Stimulated activated CD4-positive, alpha-beta T cell treated with anti-CD3 and anti-CD28 coated beads, Interleukin-12 subunit alpha, Interleukin-12 subunit beta, amount 100 ng/mL, for 4 hours (primary cell): ENCODE measurements around the gene PIGR.
A peak's percentile ranks its signal among the peaks of the same experiment; 100 is the strongest.

ENCODE experiments used
- DNase-seq: peaks from one replicate; pipeline ENCODE4 v3.0.0-alpha.2; 2020

PIGR gene

DNA sequence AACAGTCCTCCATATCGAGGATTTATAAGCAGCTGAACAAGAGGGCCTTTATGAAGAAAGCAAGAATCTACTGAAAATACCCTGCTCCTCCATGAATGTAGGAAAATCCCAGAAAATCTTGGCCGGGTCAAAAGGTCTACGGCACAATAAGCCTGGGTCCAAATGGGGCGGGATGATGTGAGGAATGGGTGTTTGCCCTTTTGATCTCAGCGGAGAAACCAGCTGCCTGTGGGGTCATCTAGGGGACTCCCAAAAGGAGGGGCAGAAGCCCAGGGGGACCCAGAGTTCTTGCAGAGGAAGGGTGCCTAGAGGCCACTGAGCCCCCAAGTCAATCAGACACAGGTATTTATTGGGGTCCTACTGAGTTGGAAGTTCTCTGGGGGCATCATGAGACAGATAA, 11.4 kb upstream of the PIGR start:
- DNase-seq = no peak

DNA sequence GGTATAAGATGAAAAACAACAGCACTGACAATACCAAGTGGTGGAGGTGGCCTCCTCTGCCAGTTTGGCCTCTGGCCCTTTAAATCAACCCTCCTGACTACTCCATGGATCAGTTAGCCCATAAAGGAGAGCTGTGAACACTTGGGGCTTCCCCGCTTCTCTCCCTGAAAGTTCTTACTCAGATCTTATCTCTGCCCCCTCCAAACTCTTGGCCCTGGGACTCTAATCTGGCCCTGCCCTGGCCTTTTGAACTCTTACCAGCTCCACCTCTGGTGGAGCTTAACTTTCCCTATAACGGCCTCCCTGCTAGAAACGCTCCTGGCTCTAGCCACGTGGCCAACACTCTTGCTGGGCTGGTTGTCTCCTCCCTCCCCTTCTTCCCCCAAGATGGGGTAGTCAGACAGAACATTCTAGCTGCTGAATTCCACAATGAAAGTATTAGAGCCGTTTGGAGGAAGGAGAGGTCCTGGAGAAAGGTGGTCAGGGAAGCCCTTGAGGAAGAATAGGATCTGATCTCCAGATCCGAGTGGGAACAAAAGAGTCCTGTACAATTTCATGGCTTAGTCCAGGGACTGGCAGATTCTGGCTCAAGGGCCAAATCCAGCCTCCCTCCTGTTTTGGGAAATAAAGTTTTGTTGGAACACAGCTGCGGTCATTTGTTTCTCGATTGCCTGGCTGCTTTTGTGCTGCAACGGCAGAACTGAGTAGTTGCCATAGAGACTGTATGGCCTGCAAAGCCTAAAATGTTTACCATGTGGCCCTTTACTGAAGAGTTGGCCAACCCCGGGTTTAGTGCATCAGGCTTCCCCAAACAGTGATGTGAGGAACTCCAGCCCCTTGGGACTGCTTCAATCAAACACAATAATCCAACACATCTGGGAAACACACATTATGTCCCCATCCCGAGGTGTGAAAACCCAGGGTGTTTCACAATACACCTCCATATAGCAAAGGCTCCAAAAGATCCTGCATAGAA, 9.5 kb upstream of the PIGR start:
- no peak for DNase-seq

- no peak for DNase-seq
Measured at GRCh38 chr1:206954459-206955342, 8.4 kb upstream of the PIGR start.

GRCh38 chr1:206953626-206954025, 7.4 kb upstream of the PIGR start:
- DNase-seq = no peak

DNA sequence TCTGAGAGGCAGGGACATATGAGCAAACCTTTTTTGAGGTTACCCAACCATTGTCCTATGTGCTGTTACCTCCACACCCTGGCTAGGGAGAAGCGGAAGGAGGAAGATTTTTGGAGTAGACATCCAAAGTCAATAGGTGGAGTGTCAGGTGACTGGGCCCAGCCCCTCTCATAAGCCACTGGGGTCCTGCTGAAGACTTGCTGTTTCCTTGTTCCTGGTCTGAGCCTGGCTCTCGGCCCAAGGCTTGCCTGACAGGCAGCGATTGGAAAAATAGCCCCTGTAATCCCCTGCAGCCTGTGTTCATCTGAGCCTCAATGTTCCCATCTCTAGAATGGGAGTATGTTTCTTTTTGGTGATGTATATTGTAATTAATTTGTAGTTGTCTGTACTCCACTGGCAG, 6.9 kb upstream of the PIGR start:
- DNase-seq = no peak

- no peak for DNase-seq
Measured at GRCh38 chr1:206952171-206952570, 5.9 kb upstream of the PIGR start.

GRCh38 chr1:206951318-206952100, 5.2 kb upstream of the PIGR start:
- DNase-seq = no peak

- no peak for DNase-seq
Measured at GRCh38 chr1:206949641-206950040, 3.4 kb upstream of the PIGR start.

DNA sequence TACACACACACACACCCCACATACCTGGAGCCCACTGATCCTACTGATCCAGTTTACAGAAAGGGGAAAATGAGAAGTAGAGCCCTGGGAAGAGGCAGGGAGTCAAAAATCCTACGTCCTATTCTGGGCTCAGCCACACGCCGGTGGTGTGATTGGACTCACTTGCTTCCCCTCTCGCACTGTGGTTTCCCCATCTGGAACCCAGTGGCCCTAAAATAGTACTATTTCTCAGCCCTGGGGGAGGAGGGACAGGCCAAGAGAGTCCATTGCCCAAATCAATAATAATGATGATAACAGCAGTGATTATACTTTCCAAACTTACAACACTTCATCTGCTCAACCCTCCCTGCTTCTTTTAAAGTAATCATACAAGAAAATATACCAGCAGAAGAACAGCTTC, 2.9 kb upstream of the PIGR start:
- DNase-seq = no peak

- DNase-seq = no peak
Measured at GRCh38 chr1:206947255-206947654, 989 bp upstream of the PIGR start.

GRCh38 chr1:206945779-206946178, 487 bp downstream of the PIGR start:
- no peak for DNase-seq

GRCh38 chr1:206944703-206945102, 1.6 kb downstream of the PIGR start:
- DNase-seq = no peak

DNA sequence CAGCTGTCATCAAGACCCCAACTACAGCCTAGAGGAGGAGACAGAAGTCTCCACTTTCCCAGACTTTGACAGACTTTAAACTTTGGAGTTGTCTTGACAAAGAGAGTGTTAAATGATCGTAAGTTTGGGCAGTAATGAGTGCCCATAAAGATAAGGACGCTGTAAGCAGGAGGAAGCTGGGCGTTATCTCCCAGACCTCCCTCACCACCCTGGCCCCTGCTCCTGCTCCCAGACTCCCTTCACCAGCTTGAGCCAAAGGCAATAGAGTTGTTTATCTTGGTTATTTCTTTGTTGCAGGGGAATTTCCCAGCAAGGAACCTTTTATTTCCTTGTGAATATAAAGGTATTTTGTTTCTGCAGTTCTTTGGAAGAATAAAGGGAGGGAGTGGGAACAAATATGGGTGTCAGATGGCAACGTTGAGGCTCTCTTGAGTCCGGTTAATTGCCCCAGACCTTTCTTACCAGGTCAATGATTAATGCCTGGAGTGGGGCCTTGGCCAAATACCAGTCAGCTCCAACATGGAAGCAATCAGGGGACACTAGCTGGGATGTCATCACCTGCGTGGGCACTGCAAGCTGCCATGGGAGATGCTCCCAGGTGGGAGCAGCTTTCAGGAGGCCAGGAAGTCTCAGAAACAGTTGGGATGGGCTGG, 4.4 kb downstream of the PIGR start:
- no peak for DNase-seq

- DNase-seq = no peak
Measured at GRCh38 chr1:206940588-206940936, 5.7 kb downstream of the PIGR start.

DNA sequence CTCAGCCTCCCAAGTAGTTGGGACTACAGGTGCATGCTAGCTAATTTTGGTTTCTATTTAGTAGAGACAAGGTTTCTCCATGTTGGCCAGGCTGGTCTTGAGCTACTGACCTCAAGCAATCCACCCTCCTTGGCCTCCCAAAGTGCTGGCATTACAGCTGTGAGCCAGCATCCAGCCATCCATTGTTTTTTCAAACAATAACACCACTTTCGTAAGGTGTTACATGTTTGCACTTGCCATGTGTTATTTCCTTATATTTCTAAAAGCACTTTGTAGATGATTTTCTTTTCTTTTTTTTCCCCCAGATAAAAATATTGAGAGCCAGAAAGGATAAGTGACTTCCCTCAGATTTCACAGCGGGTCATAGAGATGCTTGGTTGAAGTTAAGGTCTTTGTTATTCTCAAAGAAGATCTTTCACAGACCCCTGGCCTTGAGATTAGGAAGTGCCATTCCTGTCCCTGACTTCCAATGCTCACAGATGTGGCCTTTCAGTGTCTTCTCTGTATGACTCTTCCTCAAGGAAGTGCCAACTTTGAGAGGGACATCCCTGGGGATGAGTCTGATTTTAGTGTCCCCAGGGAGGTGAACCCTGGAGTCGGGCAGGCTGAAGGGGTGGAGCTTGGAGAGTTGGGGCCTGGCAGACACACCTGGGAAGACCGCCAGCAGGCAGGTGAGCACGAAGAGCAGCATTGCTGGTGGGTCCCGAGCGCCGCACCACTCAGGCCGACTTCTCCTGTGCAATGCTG, 6.3 kb downstream of the PIGR start:
- DNase-seq = no peak

- no peak for DNase-seq
Measured at GRCh38 chr1:206939131-206939530, 7.1 kb downstream of the PIGR start.

DNA sequence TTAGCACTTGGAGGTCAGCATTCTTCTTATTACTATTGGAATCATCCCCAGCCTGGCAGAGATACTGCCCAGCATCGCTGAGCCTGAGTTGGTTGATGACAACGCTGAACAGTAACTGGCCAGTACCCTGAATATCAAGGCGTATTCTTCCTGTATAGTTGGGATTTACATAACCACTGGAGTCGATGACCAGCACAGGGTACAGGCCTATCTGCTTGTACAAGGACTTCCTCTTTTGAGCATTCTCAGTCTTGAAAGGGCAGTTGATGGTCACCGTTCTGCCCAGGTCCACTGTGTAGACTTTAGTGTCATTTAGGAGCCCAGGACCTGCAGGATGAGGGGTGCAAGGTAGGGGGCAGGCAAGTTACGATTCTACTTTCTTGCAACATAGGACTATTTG, 8.8 kb downstream of the PIGR start:
- DNase-seq = no peak

DNA sequence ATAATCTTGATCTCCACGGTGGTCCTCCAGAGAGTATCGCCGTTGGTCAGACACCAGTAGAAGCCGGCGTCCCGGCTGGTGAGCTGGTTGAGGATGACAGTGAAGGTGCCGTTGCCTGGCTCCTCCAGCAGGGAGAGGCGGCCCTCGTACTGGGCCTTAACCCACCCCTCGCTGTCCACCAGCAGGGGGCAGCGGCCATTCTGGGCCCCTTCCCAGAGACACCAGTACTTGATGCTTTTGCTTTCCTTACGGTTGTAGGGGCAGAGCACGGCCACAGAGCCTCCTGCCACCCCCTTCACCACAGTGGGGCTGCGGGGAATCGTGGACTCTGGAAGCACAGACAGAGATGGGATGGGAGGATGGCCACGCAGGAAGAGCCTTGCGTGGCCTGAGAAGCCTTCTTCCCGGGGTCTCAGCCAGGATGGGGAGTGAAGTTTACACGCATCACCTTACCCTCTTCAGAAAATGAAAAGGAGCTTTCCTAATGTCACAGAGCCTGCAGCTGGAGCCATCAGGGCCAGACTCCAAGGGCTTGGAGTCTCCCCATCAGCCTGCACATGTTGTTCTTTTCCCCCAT, 10.7 kb downstream of the PIGR start:
- DNase-seq = no peak

- peak; percentile 71 for DNase-seq
Measured at GRCh38 chr1:206933333-206933945, 12.8 kb downstream of the PIGR start.

GRCh38 chr1:206932177-206932576, 14.1 kb downstream of the PIGR start:
- DNase-seq = no peak

- DNase-seq = no peak
Measured at GRCh38 chr1:206931709-206932108, 14.6 kb downstream of the PIGR start.
